OCI-LY3 (cell line): ENCODE data around the gene KRTAP12-3.
"Not testable (repeated sequence)": the region's sequence is repeated elsewhere in the genome, so short reads cannot be mapped to it uniquely, and the experiment has no call there.

Experiments
- H2AFZ ChIP-seq: fragments of 200-600, 300-600 bp; shearing (Covaris generic); 2 replicates; pipeline ENCODE4 v1.6.0; 2014; ENCODE audit warnings: antibody characterized with exemption, low read depth, low read length
- H3K27ac ChIP-seq: fragments of 200-600, 300-600 bp; sonication (generic); 2 replicates; pipeline ENCODE4 v1.5.1; 2014; ENCODE audit warnings: mild to moderate bottlenecking, low read length, moderate library complexity, mixed read lengths
- H3K27me3 ChIP-seq: fragments of 200-600, 300-600 bp; sonication (generic); 2 replicates; pipeline ENCODE4 v1.6.1; 2014; ENCODE audit warnings: low read depth, low read length, mixed read lengths
- H3K36me3 ChIP-seq: fragments of 200-600, 300-600 bp; sonication (generic); replicated peaks from 2 replicates; pipeline ENCODE3; 2014; ENCODE audit warnings: low read depth, low read length, mixed read lengths
- H3K4me1 ChIP-seq: fragments of 300-600, 200-600 bp; sonication (generic); 2 replicates; pipeline ENCODE4 v1.6.1; 2014; ENCODE audit warnings: low read length, mixed read lengths
- H3K4me2 ChIP-seq: fragments of 200-600, 300-600 bp; sonication (generic); 2 replicates; pipeline ENCODE4 v1.6.1; 2014; ENCODE audit warnings: low read length, mixed read lengths
- H3K4me3 ChIP-seq: fragments of 300-600, 200-600 bp; sonication (generic); 2 replicates; pipeline ENCODE4 v1.5.1; 2014; ENCODE audit warnings: antibody characterized with exemption, mild to moderate bottlenecking, low read length, moderate library complexity
- H3K79me2 ChIP-seq: fragments of 300-600, 200-600 bp; shearing (Covaris generic); 2 replicates; pipeline ENCODE4 v1.6.1; 2014; ENCODE audit warnings: mild to moderate bottlenecking, low read length, mixed read lengths
- H3K9ac ChIP-seq: fragments of 300-600, 200-600 bp; shearing (Covaris generic); 2 replicates; pipeline ENCODE4 v1.6.0; 2014; ENCODE audit warnings: mild to moderate bottlenecking, low read length, moderate library complexity
- H3K9me3 ChIP-seq: fragments of 200-600, 300-600 bp; shearing (Covaris generic); 2 replicates; pipeline ENCODE4 v1.6.1; 2014; ENCODE audit warnings: low read length, mixed read lengths; ENCODE audit not compliant: insufficient read depth
- H4K20me1 ChIP-seq: fragments of 200-600, 300-600 bp; sonication (generic); 2 replicates; pipeline ENCODE4 v1.6.1; 2016; ENCODE audit warnings: low read length, mixed read lengths; ENCODE audit not compliant: insufficient read depth
- CTCF ChIP-seq: fragments of 200-600, 300-600 bp; sonication (generic); IDR thresholded peaks from 2 replicates; pipeline ENCODE4 v1.5.1; 2014; ENCODE audit warnings: antibody characterized with exemption, low read length, low read depth
- EZH2phosphoT487 ChIP-seq: fragments of 200-600 bp; shearing (Covaris generic); IDR thresholded peaks from 2 replicates; pipeline ENCODE4 v1.6.1; 2018; ENCODE audit warnings: antibody characterized with exemption, mixed run types, low read depth

Gene KRTAP12-3

GRCh38 chr21:44696572-44696971 lies 38.8 kb downstream of the KRTAP12-3 start:
- Histone ChIP-seq H3K4me2 (no peak overlapping the region), H3K9me3 (no peaks in the 10 kb centered on the region), H3K9ac (no peak overlapping the region), H2AFZ (no peak overlapping the region), H3K79me2 (no peaks in the 10 kb centered on the region), H3K4me3 (no peak overlapping the region), H3K4me1 (no peaks in the 10 kb centered on the region), H3K27ac (no peak overlapping the region), H3K27me3 (no peaks in the 10 kb centered on the region), H3K36me3 (no peaks in the 10 kb centered on the region), H4K20me1 (no peaks in the 10 kb centered on the region)
- no peak for TF ChIP-seq EZH2phosphoT487
- TF ChIP-seq CTCF: no peak

GRCh38 chr21:44697172-44697810 lies 39.6 kb downstream of the KRTAP12-3 start, which contains the start of gene KRTAP10-12:
Gene KRTAP10-12 (plus strand): TSS chr21:44697172. CDS start chr21:44697202, 30 bp downstream.
- H3K4me2 ChIP-seq, H3K79me2 ChIP-seq, H3K9me3 ChIP-seq, H3K27me3 ChIP-seq, H3K36me3 ChIP-seq, H3K9ac ChIP-seq, H3K4me1 ChIP-seq, H2AFZ ChIP-seq, H4K20me1 ChIP-seq, H3K27ac ChIP-seq, H3K4me3 ChIP-seq: not testable (repeated sequence)

- H3K4me1 ChIP-seq: no peaks in the 10 kb centered on the region
- no peaks in the 10 kb centered on the region for H3K27me3 ChIP-seq
- H3K4me2 ChIP-seq: no peak overlapping the region
- H4K20me1 ChIP-seq: no peaks in the 10 kb centered on the region
- H3K4me3 ChIP-seq: no peak overlapping the region
- H3K27ac ChIP-seq: no peak overlapping the region
- no peak overlapping the region for H3K9ac ChIP-seq
- H2AFZ ChIP-seq: no peak overlapping the region
- no peaks in the 10 kb centered on the region for H3K9me3 ChIP-seq
- no peaks in the 10 kb centered on the region for H3K79me2 ChIP-seq
- TF ChIP-seq EZH2phosphoT487 (no peak), CTCF (no peak)
- no peaks in the 10 kb centered on the region for H3K36me3 ChIP-seq
These were observed 40.3 kb downstream of the KRTAP12-3 start for GRCh38 chr21:44697811-44698734.

- Histone ChIP-seq H3K4me1 (no peaks in the 10 kb centered on the region), H2AFZ (no peak overlapping the region), H3K9ac (no peak overlapping the region), H3K27me3 (no peaks in the 10 kb centered on the region), H3K4me3 (no peak overlapping the region), H4K20me1 (no peaks in the 10 kb centered on the region), H3K4me2 (no peak overlapping the region), H3K27ac (no peak overlapping the region), H3K36me3 (no peaks in the 10 kb centered on the region), H3K9me3 (no peaks in the 10 kb centered on the region), H3K79me2 (no peaks in the 10 kb centered on the region)
- no peak for TF ChIP-seq EZH2phosphoT487
- TF ChIP-seq CTCF: no peak
These were observed 41.8 kb downstream of the KRTAP12-3 start for GRCh38 chr21:44699502-44700001.
